HuH-7 (cell line): ENCODE data around the gene AFTPH.

Experiments used
- DNase-seq: peaks from one replicate; pipeline ENCODE4 v3.0.0; 2011; ENCODE audit warnings: low spot score

The AFTPH gene

GRCh38 chr2:64593035-64593655, 69.0 kb downstream of the AFTPH start:
- no peak for DNase-seq

GRCh38 chr2:64594226-64594989, 70.3 kb downstream of the AFTPH start:
- DNase-seq: no peak

GRCh38 chr2:64595397-64596176, 71.5 kb downstream of the AFTPH start:
- DNase-seq: no peak

- DNase-seq: no peak
These were observed 74.1 kb downstream of the AFTPH start for GRCh38 chr2:64598226-64598625.

- DNase-seq: no peak
These were observed 75.3 kb downstream of the AFTPH start for GRCh38 chr2:64599469-64599868.

GRCh38 chr2:64601034-64601754, 77.1 kb downstream of the AFTPH start:
- DNase-seq: no peak

GRCh38 chr2:64601785-64602391, 77.8 kb downstream of the AFTPH start:
- no peak for DNase-seq

GRCh38 chr2:64602436-64602835, 78.3 kb downstream of the AFTPH start:
- no peak for DNase-seq

- DNase-seq: no peak
These were observed 80.0 kb downstream of the AFTPH start for GRCh38 chr2:64604155-64604554.

- DNase-seq: no peak
These were observed 80.9 kb downstream of the AFTPH start for GRCh38 chr2:64605026-64605471.

- no peak for DNase-seq
These were observed 81.9 kb downstream of the AFTPH start for GRCh38 chr2:64605991-64606478.

- peak; percentile 37 for DNase-seq
These were observed 82.6 kb downstream of the AFTPH start for GRCh38 chr2:64606479-64607363.

- DNase-seq: no peak
These were observed 83.5 kb downstream of the AFTPH start for GRCh38 chr2:64607381-64608304.

GRCh38 chr2:64608867-64609226, 84.7 kb downstream of the AFTPH start:
- peak; percentile 55 for DNase-seq

GRCh38 chr2:64609227-64609941, 85.3 kb downstream of the AFTPH start:
- peak; percentile 86 for DNase-seq

- no peak for DNase-seq
These were observed 85.8 kb downstream of the AFTPH start for GRCh38 chr2:64609942-64610281.

GRCh38 chr2:64610316-64610855, 86.3 kb downstream of the AFTPH start:
- no peak for DNase-seq

GRCh38 chr2:64612575-64613195, 88.6 kb downstream of the AFTPH start:
- DNase-seq: no peak
